ENCODE data around the gene KHDC1.
"Not testable (repeated sequence)": the region's sequence is repeated elsewhere in the genome, so short reads cannot be mapped to it uniquely, and the experiment has no call there.

The KHDC1 gene

DNA sequence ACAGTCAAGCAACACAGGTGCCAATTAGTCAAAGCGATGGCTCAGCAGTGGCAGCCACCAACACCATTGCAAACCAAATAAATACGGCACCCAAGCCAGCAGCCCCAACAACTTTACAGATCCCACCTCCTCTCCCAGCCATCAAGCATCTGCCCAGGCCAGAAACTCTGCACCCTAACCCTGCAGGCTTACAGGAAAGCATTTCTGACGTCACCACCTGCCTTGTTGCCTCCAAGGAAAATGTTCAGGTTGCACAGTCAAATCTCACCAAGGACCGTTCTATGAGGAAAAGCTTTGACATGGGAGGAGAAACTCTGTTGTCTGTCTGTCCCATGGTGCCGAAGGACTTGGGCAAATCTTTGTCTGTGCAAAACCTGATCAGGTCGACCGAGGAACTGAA is 68.3 kb downstream of the KHDC1 start:
- Histone ChIP-seq H3K9me3 (ENCODE audit: control insufficient read depth, insufficient read depth, low read depth, low read length) (no peaks in the 10 kb centered on the region), H3K4me3 (ENCODE audit: low read depth, low read length) (no peak overlapping the region), H3K36me3 (ENCODE audit: control insufficient read depth in 2 of 2, insufficient read depth in 1 of 2, low read length in 2 of 2) (peaks cover 0 to 6% of the 10 kb centered on the region in 2 experiments; a peak in 1 of 3 replicates), H3K4me1 (ENCODE audit: control insufficient read depth, insufficient read depth, low read length) (no peaks in the 10 kb centered on the region), H3K27ac (ENCODE audit: extremely low read depth, low read depth, low read length) (no peak overlapping the region)
- ChIA-PET CTCF (no interaction called here), POLR2A (no interaction called here)
- TF ChIP-seq ZNF600 (tag by site-specific recombination; IDR thresholded peaks at IDR 0.05) (no peak), ZNF132 (tag by site-specific recombination; IDR thresholded peaks at IDR 0.05; ENCODE audit: borderline replicate concordance) (no peak), ZNF324 (tag by site-specific recombination; IDR thresholded peaks at IDR 0.05) (no peak), ZNF133 (tag by site-specific recombination; IDR thresholded peaks at IDR 0.05) (no peak), ZNF664 (tag by site-specific recombination; IDR thresholded peaks at IDR 0.05) (no peak), KLF7 (tag by site-specific recombination; IDR thresholded peaks at IDR 0.05; ENCODE audit: borderline replicate concordance) (no peak), ZNF221 (tag by site-specific recombination; IDR thresholded peaks at IDR 0.05; ENCODE audit: borderline replicate concordance) (no peak), GLIS1 (tag by site-specific recombination; IDR thresholded peaks at IDR 0.05) (no peak), ZNF677 (tag by site-specific recombination; IDR thresholded peaks at IDR 0.05) (no peak), ZNF157 (tag by site-specific recombination; IDR thresholded peaks at IDR 0.05) (no peak), ZNF114 (tag by site-specific recombination; IDR thresholded peaks at IDR 0.05) (no peak)
- TF ChIP-seq, protein P1, sequence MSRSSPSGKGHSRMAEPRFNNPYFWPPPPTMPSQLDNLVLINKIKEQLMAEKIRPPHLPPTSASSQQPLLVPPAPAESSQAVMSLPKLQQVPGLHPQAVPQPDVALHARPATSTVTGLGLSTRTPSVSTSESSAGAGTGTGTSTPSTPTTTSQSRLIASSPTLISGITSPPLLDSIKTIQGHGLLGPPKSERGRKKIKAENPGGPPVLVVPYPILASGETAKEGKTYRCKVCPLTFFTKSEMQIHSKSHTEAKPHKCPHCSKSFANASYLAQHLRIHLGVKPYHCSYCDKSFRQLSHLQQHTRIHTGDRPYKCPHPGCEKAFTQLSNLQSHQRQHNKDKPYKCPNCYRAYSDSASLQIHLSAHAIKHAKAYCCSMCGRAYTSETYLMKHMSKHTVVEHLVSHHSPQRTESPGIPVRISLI (tag by site-specific recombination; IDR thresholded peaks at IDR 0.05) = no peak

- H3K36me3 ChIP-seq (ENCODE audit: control insufficient read depth in 2 of 2, insufficient read depth in 1 of 2, low read length in 2 of 2); H3K4me3 ChIP-seq (ENCODE audit: low read depth, low read length); POLR2A ChIA-PET; H3K27ac ChIP-seq (ENCODE audit: extremely low read depth, low read depth, low read length); H3K4me1 ChIP-seq (ENCODE audit: control insufficient read depth, insufficient read depth, low read length); CTCF ChIA-PET; H3K9me3 ChIP-seq (ENCODE audit: control insufficient read depth, insufficient read depth, low read depth, low read length): not testable (repeated sequence)
Measured at GRCh38 chr6:73193302-73193701, 69.7 kb downstream of the KHDC1 start.

Data from HEK293 (cell line).